Stimulated activated CD8-positive, alpha-beta memory T cell treated with anti-CD3 and anti-CD28 coated beads, Interleukin-15, amount 100 ng/mL, for 48 hours (primary cell): ENCODE data around the gene PPFIA4.

ENCODE experiments used
- DNase-seq, 2 donors: peaks; one replicate each; pipeline ENCODE4 v3.0.0-alpha.2; 2020; ENCODE audit warnings: low read depth in 2 of 2

PPFIA4 gene

DNA sequence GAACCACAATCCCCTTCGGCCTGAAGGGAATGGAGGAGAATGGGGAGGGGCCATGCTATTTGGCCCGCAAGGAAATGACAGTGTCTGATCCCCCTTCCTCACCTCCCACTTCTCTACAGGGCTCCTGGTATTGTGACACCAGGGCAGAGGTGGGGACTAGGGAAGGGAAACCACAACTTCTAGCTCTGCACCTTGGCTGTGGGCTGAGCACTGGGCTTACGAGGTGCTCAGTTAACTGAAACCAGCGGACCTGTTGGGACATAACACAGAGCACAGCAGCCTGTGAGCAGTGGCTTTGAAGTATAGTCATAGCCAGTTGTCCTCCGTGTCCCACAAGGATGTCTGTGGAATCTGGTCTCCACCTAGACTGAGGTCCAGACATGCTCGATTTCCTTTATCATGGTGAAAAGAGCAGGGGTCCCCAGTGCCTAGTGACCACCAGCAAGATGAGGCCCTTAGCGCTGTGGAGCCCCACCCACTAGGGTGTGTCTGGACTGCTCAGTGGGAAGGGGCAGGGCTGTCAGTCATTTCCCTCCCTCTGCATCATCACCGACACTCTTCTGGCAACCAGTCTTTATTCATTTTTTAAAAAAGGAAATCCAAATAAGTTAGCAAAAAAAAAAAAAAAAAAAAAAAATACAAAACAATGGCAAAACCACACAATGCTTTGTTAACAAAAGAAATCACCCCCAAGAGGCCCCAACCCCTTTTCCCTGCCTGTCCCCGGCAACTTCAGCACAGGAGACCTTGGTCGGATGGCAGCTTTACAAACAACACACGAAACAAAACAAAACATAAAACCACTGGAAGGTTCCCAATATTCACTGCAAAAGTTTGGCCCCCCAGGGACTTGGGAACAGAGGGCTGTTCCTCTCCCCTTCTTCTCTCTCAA, 56.5 kb downstream of the PPFIA4 start:
- DNase-seq = no peak

DNA sequence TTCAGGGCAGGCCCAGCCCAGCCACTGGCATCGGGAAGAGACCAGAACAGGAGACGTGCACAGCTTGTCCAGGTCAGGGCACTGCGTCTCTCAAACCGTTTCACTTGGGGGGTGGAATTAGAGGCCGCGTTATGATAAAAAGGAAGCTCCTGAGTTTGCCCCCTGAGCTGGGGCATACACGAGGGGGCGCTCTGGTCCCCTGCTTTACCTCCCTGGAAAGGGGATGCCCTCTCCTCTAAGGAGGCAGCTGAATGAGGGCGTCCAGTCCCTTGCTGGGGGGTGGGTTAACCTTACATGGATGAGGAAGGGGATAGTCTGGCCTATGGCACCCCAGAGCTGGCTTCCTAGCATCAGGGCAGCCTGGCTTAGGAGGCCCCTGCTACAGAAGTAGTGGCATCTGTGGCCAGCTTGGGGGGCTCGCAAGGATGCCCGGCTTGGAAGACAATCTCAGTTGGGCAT, 57.2 kb downstream of the PPFIA4 start:
- no peak for DNase-seq

DNA sequence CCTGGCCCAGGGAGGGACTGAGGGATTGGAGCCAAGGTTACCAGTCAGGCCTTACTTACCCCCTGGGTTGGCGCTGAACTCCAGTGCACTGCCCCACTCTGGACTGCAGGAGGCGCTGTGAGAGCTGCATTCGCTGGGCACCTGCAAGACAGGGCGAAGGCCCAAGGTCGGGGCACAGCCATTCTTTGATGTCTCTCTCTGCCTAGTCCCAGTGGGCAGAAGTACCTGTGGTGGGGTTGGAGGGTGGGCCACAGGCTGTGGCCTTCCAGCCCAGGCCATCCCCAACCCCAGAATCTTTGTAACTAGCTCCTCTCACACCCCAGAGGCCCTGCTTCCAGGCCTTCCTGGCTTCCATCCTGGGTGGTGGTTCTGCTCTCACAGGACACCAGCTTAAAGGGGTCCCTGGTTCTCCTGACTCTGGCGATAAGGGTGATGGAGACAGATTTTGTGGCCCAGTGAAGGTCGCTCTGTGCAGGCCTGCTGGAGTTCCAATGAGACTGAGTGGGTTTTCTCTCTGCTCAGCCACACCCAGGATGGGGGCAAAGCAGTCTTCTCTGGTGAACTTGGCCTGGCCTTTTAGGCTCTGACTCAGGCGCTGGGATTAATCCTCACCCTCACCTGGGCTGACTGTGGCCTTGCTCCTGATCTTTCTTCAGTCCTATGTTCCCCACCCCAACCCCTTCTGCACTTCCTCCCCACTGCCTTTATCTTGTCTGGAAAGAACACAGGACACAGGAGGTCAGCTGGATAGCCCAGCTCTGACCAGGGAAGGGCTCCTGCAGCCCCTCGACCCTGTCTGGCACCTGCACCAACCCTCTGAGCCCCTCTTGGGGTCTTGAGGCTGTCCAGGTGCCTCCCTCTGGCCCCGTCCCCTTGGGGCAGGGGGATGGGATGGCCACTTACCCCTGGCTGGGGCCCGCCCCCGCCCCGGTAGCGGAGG, 58.6 kb downstream of the PPFIA4 start:
- peak in 1 of 2 donors; percentile 12 for DNase-seq

DNA sequence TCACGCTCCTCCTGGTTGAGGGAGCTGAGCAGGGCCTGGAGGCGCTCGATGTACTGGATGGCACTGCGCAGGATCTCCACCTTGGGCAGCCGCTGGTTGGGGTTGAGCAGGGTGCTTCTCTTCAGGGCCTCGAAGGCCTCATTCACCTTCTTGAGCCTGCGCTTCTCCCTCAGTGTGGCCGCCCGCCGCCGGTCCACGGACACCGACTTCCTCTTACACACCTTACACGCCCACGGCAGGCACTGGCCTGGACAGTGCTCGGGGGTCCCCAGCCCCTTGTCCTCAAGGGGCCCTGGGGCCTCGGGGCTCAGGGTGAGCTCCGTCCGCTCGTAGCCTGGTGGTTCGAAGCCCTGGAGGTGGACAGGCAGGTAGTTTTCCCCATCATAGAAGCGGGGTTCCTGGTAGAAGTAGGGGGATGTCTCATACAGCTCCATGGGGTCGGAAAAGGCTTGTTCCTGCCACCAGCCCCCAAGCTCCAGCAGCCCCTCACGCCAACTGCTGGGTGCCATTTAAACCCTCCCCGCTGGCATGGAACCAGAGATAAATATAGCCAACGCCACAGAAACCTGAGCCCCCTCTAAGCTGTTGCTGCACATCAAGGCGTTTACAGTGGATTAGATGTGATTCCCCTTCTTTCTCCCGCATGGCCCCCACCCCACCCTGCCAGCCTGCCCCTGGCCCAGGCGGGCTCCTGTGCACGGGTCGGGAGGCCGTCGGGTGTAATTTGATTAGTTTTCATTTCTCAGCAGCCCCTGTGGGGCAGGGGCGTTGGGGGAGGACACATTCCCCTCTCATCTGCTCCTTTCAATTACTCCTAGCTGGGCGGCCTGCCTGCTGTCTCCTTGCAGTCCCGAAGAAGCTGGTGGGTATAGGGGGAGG, 59.5 kb downstream of the PPFIA4 start, which contains the start of gene MYOG:
Gene MYOG, minus strand, starts transcription at position 485 of the 879 bp plus-strand sequence. Its CDS starts 51 bp downstream, at position 434.
- no peak for DNase-seq

DNA sequence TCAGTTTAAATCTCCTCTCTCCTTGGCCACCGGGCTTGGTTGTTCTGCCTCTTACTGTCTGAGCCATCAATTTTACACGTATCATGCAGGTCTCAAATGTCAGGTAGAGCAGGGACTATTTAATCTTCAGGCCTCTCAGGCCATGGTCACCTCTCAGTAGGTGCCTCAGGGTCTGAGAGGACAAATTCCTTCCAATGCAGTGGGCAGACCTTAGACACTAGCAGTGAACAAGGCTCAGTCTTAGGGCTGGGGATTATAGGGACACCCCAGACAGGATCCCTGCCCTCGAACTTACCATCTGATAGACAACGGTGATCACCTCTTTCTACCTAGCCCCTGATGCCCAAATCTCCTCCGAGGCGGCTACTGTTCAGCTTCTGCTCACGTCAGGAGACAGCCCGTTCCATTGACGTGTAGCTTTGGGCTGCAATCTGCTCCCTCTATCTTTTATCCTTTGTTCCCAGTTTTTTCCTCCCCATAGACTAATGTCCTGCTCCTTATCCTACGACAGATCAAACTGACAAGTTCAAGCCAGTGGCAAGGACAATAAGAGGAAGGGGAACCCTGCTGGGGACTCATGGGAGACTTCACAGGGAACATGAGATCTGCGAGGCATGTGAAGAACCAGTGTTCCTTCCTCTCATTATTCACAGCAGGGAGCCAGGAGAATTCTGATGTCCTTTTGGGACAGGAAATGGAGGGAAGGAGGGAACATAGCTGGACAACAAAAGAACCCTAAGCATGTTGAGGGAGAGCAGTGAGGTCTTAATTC, 60.9 kb downstream of the PPFIA4 start:
- DNase-seq = no peak

DNA sequence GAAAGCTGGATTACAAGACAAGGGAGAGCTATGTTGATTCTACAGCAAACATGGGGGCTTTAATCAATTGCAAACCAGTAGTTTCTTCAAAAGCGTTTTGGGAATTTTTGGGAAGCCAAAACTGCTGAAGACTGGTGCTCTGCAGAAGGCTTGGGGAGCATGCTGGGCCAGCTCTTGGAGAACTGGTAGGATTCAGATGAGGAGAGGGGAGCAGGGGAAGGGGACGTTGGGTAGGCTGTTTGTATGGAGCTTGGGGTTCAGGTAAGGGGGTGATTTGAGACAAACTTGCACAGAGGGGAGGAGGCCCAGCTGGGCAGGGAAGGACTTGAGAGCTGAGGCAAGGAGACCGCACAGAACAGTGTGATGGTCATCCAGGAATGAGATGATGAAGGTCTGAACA, 62.1 kb downstream of the PPFIA4 start:
- DNase-seq = no peak

DNA sequence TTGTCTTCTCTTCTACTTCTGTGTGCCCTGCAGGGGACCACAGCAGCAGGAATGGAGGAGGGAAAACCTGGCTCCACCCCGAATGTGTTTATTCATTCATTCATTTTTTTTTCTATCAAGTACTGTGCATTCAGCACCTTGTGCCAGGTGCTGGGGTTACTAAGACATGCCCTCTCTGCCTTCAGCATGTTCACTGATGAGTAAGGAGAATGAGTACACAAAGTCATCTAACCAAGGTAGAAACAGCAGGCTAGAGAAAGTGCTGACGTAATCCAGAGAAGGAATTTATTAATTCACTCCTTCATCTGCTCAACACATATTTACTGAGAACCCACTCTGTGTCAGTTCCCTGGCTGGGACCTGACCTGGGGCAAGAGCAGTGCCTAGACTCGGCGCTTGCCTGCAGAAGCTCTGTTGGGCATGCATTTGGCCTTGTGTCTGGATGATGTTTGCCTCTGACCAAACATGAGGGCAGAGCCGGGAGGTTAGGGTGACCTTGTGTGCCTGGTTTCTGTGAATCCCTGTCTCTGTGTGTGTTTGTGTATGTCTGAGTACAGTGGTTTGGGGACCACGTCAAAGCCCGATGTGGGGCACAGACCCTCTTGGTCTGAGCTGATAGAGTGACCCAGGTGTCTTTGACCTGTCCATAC, 62.8 kb downstream of the PPFIA4 start:
- DNase-seq = no peak

DNA sequence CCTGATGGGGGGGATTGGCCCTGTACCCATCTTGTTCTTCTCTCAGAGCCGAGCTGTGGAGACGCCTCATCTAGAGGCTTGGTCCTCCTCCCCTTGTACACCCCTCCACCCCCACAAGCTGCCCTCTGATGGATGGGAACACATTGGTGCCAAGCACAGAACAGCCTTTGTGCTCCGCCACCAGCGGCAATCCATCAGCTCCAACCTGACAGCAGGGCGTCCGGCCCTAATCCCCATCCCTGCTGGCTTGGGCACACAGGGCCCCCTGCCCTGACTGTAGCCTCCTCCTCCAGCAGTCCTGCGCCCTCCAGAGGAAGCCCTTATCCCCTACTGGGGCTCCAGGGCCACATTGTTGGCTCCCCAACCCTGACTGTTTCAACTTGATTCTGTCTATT, 63.4 kb downstream of the PPFIA4 start:
- no peak for DNase-seq

DNA sequence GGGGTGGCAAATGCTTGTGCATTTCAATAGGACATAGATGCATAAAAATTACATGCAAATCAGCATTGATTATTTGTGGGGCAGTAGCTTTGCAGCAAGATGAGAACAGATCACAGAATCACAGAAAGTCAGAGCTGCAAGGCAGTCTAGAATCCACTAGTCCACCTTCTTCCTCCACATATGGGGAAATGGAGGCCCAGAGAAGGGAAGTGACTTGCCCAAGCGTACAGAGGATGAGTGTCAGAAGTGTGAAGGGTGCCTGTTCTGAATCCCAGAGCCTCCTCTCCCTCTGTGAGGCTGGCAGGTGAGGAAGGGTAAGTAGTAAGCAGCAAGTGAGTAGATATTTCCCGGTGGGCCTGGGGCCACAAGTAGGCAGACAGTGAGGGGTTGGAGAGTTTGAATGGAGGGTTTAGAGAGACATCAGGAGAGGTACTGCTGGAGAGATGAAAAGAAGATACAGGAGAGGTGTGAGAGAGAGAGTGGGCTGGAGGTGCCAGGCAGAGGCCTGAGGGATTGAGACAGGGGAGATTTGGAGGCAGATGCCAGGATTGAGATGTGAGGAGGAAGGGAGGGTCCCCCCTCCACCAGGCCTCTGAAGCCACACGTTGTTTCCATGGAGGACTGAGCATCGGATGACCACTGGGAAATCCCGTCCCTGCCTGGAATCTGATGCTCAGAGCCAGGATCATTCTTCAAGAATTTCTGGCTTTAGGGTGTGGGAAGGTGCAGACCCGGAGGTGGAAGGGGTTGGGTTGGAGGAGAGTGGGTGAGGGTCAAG, 64.3 kb downstream of the PPFIA4 start:
- DNase-seq = no peak

DNA sequence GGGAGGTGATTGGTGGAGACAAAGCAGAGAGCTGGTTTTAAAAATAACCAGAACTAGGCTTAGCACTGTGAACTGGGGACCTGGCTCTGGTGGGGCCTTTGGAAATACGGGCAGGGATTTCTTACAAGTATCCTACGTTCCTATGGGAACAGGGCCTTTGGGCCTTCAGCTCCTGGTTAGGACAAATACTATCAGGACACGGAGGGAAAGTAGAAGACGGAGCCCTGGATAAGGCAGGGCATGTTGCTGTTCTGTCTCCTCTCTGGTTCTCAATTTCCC, 64.8 kb downstream of the PPFIA4 start:
- DNase-seq = no peak

DNA sequence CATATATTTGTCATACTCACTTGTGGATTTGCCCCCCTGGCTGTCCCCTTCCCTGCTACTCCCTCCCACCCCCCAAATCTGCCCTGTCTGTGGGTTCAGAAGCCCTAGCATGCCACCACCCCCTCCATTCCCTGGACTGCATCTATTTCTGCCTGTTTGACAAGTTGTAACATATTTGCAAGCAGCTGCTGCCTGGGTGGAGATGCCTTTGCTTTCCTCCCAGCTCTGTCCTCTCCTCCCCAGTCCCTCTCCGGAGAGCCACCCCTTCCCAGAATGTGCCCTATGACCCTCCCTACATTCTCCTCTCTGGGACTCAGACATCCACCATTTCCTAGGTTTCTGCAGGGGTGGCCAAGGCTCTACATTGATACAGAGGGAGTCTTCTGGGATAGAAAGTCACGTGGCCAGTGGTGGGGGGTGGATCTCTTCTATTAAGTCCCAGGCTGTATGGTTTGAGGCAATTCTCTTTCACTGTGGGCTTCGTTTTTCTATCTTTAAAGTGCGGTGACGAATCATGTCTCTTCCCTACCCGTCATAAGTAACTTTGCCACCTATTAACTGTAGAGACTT, 65.6 kb downstream of the PPFIA4 start:
- DNase-seq = no peak

DNA sequence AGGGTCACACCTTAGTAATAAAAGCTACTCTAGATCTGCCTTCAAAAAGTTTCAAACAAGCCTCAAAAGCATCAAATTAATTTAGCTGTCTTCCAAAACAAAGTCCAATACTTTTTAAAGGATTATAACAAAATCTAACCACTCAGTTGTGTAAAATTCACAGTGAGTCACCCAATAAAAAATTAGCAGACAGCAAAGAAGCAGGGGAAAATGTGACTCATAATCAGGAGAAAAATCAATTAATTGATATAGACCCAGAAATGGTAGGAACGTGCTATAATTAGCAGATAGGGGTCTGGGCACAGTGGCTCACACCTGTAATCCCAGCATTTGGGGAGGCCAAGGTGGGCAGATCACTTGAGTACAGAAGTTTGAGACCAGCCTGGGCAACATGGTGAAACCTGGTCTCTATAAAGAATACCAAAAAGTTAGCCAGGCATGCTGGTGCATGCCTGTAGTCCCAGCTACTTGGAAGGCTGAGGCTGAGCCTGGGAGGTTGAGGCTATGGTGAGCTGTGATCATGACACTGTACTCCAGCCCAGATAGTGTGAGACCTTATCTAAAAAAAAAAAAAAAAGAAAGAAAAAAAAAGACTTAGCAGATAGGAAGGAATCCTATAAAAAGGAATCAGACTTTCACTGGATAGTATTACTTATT, 67.6 kb downstream of the PPFIA4 start:
- DNase-seq = no peak

DNA sequence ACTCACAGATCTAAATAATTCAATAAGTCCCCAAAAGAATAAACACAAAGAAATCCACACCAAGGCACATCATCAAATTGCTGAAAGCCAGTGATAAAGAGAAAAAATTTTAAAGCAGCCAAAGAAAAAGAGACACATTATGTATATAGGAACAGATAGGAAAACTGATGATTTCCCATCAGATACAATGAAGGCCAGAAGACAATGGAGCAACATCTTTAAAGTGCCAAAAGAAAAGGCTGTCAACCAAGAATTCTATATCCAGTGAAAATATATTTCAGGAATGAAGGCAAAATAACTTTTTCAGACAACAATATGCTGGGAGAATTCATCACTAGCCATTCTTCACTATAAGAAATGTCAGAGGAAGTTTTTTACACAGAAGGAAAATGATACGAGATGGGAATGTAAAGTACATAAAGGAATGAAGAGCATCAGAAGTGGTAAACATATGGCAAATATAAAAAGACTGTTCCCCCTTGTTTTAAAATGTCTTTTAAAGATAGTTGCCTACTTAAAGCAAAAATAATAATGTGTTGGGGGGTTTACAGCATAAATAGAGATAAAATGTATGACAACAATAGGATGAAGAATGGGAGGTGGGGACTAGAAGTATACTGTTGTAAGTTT, 68.9 kb downstream of the PPFIA4 start:
- DNase-seq = no peak

DNA sequence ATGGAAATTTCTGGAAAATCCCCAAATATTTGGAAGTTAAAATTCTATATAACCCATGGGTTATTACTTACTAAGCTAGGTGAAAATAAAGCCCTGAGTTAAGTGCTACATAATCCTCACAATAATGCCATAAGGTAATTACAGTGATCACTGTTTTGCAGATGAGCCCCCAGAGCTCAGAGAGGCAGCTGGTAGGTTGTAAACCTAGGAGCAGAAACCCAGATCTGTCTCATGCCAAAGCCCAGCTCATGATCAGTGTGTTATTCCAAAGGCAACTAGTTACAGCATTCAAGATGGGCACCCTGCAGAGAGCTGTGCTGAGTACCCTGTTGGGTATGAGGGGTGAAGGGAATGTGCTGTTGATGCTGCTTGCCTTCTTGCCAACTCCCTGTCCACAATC, 70.3 kb downstream of the PPFIA4 start:
- no peak for DNase-seq

DNA sequence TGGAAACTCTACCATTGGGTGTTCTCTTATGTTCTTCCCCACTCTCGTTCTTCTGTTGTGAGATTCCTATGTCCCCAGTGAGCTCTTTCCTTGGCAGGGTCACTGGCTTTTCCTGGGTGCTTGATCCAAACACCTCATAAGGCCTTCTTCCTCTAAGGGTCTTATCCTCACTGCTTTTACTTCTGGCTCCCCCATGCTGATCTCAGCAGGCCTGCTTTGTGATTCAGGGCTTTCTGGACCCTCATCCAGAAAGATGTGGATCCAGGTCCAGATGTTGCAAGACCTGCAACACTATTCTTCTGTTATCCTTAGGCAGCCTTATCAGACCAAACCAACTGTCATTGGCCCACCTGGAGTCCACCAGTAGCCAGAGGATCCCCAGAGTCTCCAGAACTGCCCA, 70.7 kb downstream of the PPFIA4 start:
- DNase-seq = no peak

DNA sequence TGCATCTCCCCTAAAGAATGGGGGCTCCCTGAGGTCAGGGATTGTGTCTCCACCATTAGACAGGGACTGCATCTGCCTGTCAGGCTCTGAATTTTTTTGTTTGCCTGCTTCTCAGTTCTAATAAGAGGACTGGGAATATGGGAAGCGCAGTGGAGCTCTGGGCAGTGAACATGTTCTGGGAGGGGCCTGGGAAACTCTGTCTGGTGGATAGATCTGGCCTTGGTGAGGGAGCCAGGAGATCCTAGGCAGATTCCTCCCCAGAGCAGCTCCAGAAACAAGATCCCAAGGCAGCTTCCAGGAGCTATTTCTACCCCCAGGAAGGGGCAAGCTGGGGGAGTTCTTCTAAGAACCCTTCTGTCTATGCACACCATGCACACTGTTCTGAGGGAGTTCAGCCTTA, 72.2 kb downstream of the PPFIA4 start:
- DNase-seq = no peak

DNA sequence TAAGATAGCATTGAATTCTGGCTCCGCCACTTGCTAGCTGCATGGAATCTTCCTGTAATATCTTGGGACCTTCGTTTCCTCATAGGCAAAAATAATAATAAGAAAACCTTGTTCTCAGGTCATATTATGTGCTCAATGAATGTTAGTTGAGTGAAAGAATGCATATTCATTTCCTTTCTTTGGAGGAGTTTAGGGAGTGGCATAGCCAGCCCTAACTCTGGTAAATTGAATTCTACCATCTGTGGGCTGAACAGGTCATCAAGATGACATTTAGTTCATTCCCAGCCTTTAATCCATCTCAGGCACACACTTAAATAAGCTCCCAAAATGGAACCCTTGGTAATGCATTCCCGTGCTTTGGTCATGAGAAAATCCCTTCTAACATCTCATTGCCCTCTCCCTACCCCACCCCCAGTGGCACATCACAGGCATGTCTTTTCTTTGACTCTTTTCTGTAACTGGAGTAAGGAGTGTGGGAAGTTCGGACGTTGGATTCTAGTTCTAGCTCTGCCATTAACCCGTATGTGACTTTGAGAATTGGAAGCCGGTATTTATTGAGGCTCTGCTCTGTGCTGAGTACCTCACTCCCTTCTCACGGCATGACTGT, 72.7 kb downstream of the PPFIA4 start:
- no peak for DNase-seq
